ENCODE measurements around the gene NAV2. TPM values are rescaled to one million over a fixed set of nuclear protein-coding genes. Genes with fewer than 3 reads are reported as not detected.

Gene NAV2
- polyA plus RNA-seq, 3 donors: not detected

- intact Hi-C loops (cut with micrococcal nuclease): no loop called here
- Mint-ChIP-seq H3K4me3 (no peak overlapping the region), H3K27me3 (ENCODE audit: low read depth in 3 of 3) (no peaks in the 10 kb centered on the region), H3K4me1 (no peaks in the 10 kb centered on the region), H3K27ac (no peak overlapping the region), H3K36me3 (no peaks in the 10 kb centered on the region), H3K9me3 (no peaks in the 10 kb centered on the region)
- no peak for DNase-seq
- H3K9me3 ChIP-seq (replicated peaks in 1 of 2; ENCODE audit: control insufficient read depth in 1 of 2, insufficient read depth in 1 of 2, low read length in 2 of 2): no peaks in the 10 kb centered on the region
- H3K27ac ChIP-seq (ENCODE audit: low read depth in 1 of 2, low read length in 2 of 2): no peak overlapping the region
- H4K20me1 ChIP-seq (ENCODE audit: insufficient read depth, low read length): no peaks in the 10 kb centered on the region
- TF ChIP-seq CTCF (IDR thresholded peaks at IDR 0.05): no peak
- no peaks in the 10 kb centered on the region for H3K79me2 ChIP-seq (ENCODE audit: insufficient read depth, low read length)
- WGBS (ENCODE audit: insufficient coverage): 100% methylated on average over 2 of the region's 5 CpGs
- H3K4me2 ChIP-seq (replicated peaks; ENCODE audit: extremely low read depth, low read length, poor library complexity, severe bottlenecking): no peak overlapping the region
- H3K9ac ChIP-seq (ENCODE audit: insufficient read depth, low read length, poor library complexity, severe bottlenecking): no peak overlapping the region
- no peaks in the 10 kb centered on the region for H3K27me3 ChIP-seq (ENCODE audit: control insufficient read depth in 2 of 2, insufficient read depth in 2 of 2, low read length in 2 of 2)
- no peaks in the 10 kb centered on the region for H3K36me3 ChIP-seq (replicated peaks in 1 of 2; ENCODE audit: control insufficient read depth in 1 of 2, insufficient read depth in 2 of 2, low read length in 2 of 2)
- no peak overlapping the region for H2AFZ ChIP-seq (ENCODE audit: insufficient read depth, low read depth, low read length, poor library complexity, severe bottlenecking)
- no peaks in the 10 kb centered on the region for H3K4me1 ChIP-seq (ENCODE audit: control insufficient read depth in 1 of 2, insufficient read depth in 2 of 2, low read length in 2 of 2)
- H3K4me3 ChIP-seq (replicated peaks in 1 of 3; ENCODE audit: low read depth in 2 of 3, low read length in 3 of 3): no peak overlapping the region
Measured at GRCh38 chr11:19895776-19896175, 183.1 kb downstream of the NAV2 start.

GRCh38 chr11:19903620-19904069 lies 191.0 kb downstream of the NAV2 start:
- H3K4me3 ChIP-seq (replicated peaks in 1 of 3; ENCODE audit: low read depth in 2 of 3, low read length in 3 of 3): no peak overlapping the region
- no peak overlapping the region for H3K27ac ChIP-seq (ENCODE audit: low read depth in 1 of 2, low read length in 2 of 2)
- H3K79me2 ChIP-seq (ENCODE audit: insufficient read depth, low read length): no peaks in the 10 kb centered on the region
- Mint-ChIP-seq H3K36me3 (no peaks in the 10 kb centered on the region), H3K4me1 (no peaks in the 10 kb centered on the region), H3K27ac (no peak overlapping the region), H3K27me3 (ENCODE audit: low read depth in 3 of 3) (peaks cover 0 to 5% (median 0%) of the 10 kb centered on the region in 3 donors), H3K4me3 (no peak overlapping the region), H3K9me3 (no peaks in the 10 kb centered on the region)
- no peaks in the 10 kb centered on the region for H3K27me3 ChIP-seq (ENCODE audit: control insufficient read depth in 2 of 2, insufficient read depth in 2 of 2, low read length in 2 of 2)
- no CpG with 5 or more reads among the region's 1 CpG for WGBS (ENCODE audit: insufficient coverage)
- H3K9me3 ChIP-seq (replicated peaks in 1 of 2; ENCODE audit: control insufficient read depth in 1 of 2, insufficient read depth in 1 of 2, low read length in 2 of 2): no peaks in the 10 kb centered on the region
- H3K4me1 ChIP-seq (ENCODE audit: control insufficient read depth in 1 of 2, insufficient read depth in 2 of 2, low read length in 2 of 2): no peaks in the 10 kb centered on the region
- H2AFZ ChIP-seq (ENCODE audit: insufficient read depth, low read depth, low read length, poor library complexity, severe bottlenecking): no peak overlapping the region
- H3K4me2 ChIP-seq (replicated peaks; ENCODE audit: extremely low read depth, low read length, poor library complexity, severe bottlenecking): no peak overlapping the region
- intact Hi-C loops (cut with micrococcal nuclease): loop anchor here (5.0 kb wide), 1 partner anchor 346 kb away; no protein-coding TSS in a partner anchor
- no peak overlapping the region for H3K9ac ChIP-seq (ENCODE audit: insufficient read depth, low read length, poor library complexity, severe bottlenecking)
- no peaks in the 10 kb centered on the region for H3K36me3 ChIP-seq (replicated peaks in 1 of 2; ENCODE audit: control insufficient read depth in 1 of 2, insufficient read depth in 2 of 2, low read length in 2 of 2)
- no peaks in the 10 kb centered on the region for H4K20me1 ChIP-seq (ENCODE audit: insufficient read depth, low read length)
- peak in 2 of 3 donors; percentile 13 to 23 for DNase-seq
- TF ChIP-seq CTCF (IDR thresholded peaks at IDR 0.05): peak; percentile 65

All from CD14-positive monocyte (primary cell).